Thyroid gland (tissue), 4 donors: ENCODE results near the gene LPP.

Source experiments
- CTCF ChIP-seq, 6 experiments: fragments of 200-600 bp in 3 of 6; fragments of 450-650 bp in 3 of 6; sonication (generic) in 3 of 6; IDR thresholded peaks; one replicate each; pipeline ENCODE4 v1.5.1; 2016 to 2019; ENCODE audit warnings: antibody characterized with exemption in 6 of 6, mild to moderate bottlenecking in 2 of 6, inconsistent platforms in 1 of 6, moderate library complexity in 1 of 6
- POLR2A ChIP-seq, 2 donors: fragments of 450-650 bp; IDR thresholded peaks; one replicate each; pipeline ENCODE4 v1.6.1; 2017; ENCODE audit warnings: antibody characterized with exemption in 2 of 2, mild to moderate bottlenecking in 2 of 2, moderate library complexity in 1 of 2

DNA sequence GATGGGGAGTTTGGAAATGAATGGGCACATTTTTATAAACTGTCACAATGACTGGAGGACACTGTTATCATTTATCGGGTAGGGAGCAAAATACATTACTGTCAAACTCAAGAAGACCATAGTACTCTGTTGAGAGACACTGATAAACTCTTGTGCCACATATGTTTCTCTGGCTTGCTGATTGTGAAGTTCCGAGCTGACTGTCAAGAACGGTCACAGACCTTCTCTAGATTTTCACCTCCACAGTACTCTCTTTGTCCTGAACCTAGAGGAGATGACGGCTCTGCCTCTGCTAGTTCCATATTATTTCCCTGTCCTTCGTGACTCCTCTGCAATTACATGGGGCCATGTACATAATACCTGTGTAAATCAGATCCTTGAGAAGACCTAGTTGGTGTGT, 451.9 kb downstream of the LPP start:
- TF ChIP-seq CTCF (IDR thresholded peaks at IDR 0.05) (no peak), POLR2A (IDR thresholded peaks at IDR 0.05) (no peak)
